Neuron (in vitro differentiated cells): ENCODE data around the gene HSPB8.
"Not testable (repeated sequence)": the region's sequence is repeated elsewhere in the genome, so short reads cannot be mapped to it uniquely, and the experiment has no call there.

Experiments used
- H2AFZ ChIP-seq: one replicate; pipeline ENCODE4 v1.6.1; 2013; ENCODE audit warnings: low read depth, mild to moderate bottlenecking, inconsistent platforms, low read length, moderate library complexity
- H3K27me3 ChIP-seq: one replicate; pipeline ENCODE4 v1.6.1; 2013; ENCODE audit warnings: low read length; ENCODE audit not compliant: insufficient read depth
- H3K36me3 ChIP-seq: one replicate; pipeline ENCODE4 v1.6.1; 2013; ENCODE audit warnings: low read length; ENCODE audit not compliant: insufficient read depth
- H3K4me1 ChIP-seq: one replicate; pipeline ENCODE4 v1.6.1; 2013; ENCODE audit warnings: low read length; ENCODE audit not compliant: insufficient read depth
- H3K4me3 ChIP-seq: 2 replicates; pipeline ENCODE4 v1.5.1; 2013; ENCODE audit warnings: mild to moderate bottlenecking, low read length, moderate library complexity
- H3K9me3 ChIP-seq: one replicate; pipeline ENCODE4 v1.6.1; 2013; ENCODE audit warnings: low read length

Gene HSPB8

DNA sequence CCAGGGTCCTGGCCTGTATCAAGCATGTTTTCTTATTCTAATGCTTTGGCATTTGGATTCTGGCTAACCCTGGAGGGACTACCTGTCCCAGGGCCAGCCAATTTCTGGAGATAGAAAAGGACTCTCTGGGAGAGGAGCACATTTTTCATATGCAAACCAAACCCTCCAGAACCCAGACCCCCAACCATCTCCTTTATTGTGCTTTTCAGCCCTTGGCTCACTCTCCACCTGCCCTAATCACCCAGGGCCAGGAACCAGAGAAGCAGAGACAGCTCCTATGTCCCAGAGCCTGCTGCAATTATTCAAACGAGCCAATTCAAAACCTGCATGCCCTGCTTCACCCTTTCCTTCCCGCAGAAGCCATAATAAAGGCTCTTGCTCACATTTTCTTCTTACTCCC is 23.8 kb downstream of the HSPB8 start:
- Histone ChIP-seq H3K9me3 (no peaks in the 10 kb centered on the region), H3K4me3 (no peak overlapping the region), H3K4me1 (no peaks in the 10 kb centered on the region), H3K36me3 (no peaks in the 10 kb centered on the region), H3K27me3 (no peaks in the 10 kb centered on the region), H2AFZ (no peak overlapping the region)

DNA sequence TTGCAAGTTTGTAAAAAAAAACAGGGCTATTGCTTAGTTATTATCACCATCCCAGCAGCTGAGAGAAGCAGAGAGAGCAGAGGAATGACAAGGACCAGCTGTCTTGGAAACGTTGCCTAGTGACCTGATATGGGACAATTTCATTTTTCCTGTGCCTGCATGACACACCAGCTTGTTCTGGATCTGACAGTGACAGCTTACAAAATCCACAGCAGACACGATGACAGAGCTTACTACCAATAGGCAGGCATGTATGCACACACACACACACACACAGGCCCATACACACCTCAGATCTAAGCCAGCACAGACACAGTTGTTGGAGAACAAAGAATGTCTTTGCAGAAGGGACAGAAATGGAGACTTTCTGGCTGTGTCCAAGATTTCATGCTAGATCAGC is 25.4 kb downstream of the HSPB8 start:
- Histone ChIP-seq H3K4me3 (no peak overlapping the region), H3K4me1 (no peaks in the 10 kb centered on the region), H3K9me3 (no peaks in the 10 kb centered on the region), H2AFZ (no peak overlapping the region), H3K36me3 (no peaks in the 10 kb centered on the region), H3K27me3 (no peaks in the 10 kb centered on the region)

- Histone ChIP-seq H3K4me1 (no peaks in the 10 kb centered on the region), H3K36me3 (no peaks in the 10 kb centered on the region), H3K4me3 (no peak overlapping the region), H3K27me3 (no peaks in the 10 kb centered on the region), H2AFZ (no peak overlapping the region), H3K9me3 (no peaks in the 10 kb centered on the region)
Measured at GRCh38 chr12:119204671-119205285, 26.0 kb downstream of the HSPB8 start.

DNA sequence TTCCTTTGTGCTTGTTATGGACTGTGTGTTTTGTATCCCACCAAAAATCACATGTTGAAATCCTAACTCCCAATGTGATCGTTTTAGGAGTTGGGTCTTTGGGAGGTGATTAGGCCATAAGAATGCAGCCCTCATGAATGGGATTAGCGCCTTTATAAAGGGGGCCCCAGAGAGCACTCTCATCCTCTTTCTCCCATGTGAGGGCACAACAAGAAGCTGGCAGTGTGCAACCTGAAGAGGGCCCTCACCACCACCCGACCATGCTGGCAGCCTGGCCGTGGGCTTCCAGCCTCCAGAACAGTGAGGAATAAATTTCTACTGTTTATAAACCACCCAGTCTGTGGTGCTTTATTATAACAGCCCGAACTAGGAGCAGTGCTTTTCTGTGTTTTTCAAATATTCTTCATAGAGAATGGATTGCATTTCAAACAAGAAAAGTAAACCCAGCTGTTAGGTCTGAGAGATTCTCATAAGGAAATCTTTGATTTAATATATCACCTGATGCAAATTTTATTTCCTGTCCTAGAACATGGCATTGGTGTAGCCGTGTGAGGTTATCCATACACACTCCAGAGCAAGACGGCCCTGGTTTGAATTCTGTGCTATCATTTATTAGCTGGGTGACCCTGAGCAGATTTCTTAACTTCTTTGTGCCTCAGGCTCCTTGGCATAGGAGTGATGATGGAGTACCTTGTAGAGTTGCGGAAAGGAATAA is 27.8 kb downstream of the HSPB8 start:
- no peaks in the 10 kb centered on the region for H3K36me3 ChIP-seq
- no peak overlapping the region for H3K4me3 ChIP-seq
- no peak overlapping the region for H2AFZ ChIP-seq
- H3K9me3 ChIP-seq, result no peaks in the 10 kb centered on the region
- no peaks in the 10 kb centered on the region for H3K27me3 ChIP-seq
- H3K4me1 ChIP-seq, result no peaks in the 10 kb centered on the region

GRCh38 chr12:119207063-119207560 is 28.4 kb downstream of the HSPB8 start:
- Histone ChIP-seq H3K4me1 (no peaks in the 10 kb centered on the region), H3K27me3 (no peaks in the 10 kb centered on the region), H2AFZ (no peak overlapping the region), H3K36me3 (no peaks in the 10 kb centered on the region), H3K9me3 (no peaks in the 10 kb centered on the region), H3K4me3 (no peak overlapping the region)

DNA sequence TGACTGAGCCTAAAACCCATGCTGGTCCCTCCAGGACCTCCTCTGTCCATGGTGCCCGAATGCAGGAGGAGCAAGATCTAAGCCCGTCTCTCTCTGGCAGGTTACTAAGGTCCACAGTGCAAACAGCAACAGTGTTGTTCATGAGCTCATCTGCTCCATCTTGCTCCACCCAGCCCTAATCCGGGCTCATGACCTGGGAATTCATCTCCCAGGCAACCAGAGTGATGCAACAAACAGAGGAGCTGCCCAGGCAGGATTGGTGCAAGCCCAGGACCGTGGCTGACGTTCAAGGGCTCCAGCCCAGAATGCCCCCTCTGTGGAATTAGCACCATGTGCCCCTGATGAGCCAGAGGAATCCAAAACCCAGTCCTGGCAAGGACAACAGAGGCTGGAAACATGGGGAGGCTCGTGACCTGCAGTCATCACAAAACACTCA is 29.9 kb downstream of the HSPB8 start:
- Histone ChIP-seq H3K27me3 (no peaks in the 10 kb centered on the region), H3K9me3 (no peaks in the 10 kb centered on the region), H3K36me3 (no peaks in the 10 kb centered on the region), H3K4me1 (no peaks in the 10 kb centered on the region), H3K4me3 (no peak overlapping the region), H2AFZ (no peak overlapping the region)

- Histone ChIP-seq H3K4me1 (no peaks in the 10 kb centered on the region), H3K9me3 (no peaks in the 10 kb centered on the region), H2AFZ (no peak overlapping the region), H3K27me3 (no peaks in the 10 kb centered on the region), H3K4me3 (no peak overlapping the region), H3K36me3 (no peaks in the 10 kb centered on the region)
Measured at GRCh38 chr12:119211884-119212283, 33.2 kb downstream of the HSPB8 start.

DNA sequence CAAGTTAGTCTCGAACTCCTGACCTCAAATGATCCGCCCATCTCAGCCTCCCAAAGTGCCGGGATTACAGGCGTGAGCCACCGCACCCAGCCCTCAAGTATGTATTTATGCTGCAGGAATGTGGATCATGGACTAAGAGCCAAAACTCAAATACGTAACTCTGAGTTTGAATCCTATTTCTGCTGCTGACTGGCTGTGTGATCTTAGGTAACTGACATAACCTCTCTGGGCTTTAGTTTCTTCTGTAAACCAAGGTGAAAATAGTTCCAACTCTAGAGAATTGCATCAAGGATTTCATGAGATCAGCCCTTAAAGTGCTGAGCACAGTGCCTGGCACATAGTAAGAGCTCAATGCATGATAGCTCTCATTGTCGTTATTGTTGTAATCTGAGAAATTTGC is 37.4 kb downstream of the HSPB8 start:
- Histone ChIP-seq H3K9me3 (no peaks in the 10 kb centered on the region), H3K36me3 (no peaks in the 10 kb centered on the region), H2AFZ (no peak overlapping the region), H3K4me1 (no peaks in the 10 kb centered on the region), H3K4me3 (no peak overlapping the region), H3K27me3 (no peaks in the 10 kb centered on the region)

- not testable (repeated sequence) for H3K9me3 ChIP-seq, H3K27me3 ChIP-seq, H3K4me1 ChIP-seq, H2AFZ ChIP-seq, H3K36me3 ChIP-seq, H3K4me3 ChIP-seq
Measured at GRCh38 chr12:119218875-119219274, 40.1 kb downstream of the HSPB8 start.

DNA sequence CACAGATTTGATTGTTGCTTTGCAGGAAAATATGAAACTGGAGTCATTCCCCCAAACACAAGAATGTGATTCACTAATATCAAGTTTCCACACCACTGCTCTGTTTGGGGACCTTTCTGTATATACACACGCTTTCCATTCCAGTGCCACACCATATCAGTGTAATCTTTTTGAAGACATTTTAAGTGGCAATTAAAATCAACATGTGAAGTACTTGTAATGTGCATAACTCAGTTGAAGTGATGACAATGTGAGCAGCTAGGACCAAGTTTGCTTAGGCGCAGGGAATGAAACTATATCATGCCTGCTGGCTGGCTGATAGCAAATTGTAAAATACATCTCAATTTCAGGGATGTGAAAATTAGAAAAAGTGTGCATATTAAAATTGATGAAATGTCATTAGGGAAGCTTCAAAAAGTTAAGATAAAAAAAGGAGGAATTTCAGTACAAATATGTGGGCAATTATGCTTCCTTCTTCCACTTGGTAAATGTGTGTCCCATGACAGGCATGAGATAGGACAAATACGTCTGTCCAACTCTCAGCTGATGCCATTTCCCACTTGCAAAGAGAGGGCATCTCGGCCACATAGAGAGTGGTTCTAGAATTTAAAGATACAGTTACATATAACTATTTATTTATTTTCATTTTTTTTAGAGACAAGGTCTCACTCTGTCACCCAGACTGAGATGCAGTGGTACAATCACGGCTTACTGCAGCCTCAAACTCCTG is 43.7 kb downstream of the HSPB8 start:
- Histone ChIP-seq H3K4me3 (no peak overlapping the region), H3K27me3 (no peaks in the 10 kb centered on the region), H3K9me3 (no peaks in the 10 kb centered on the region), H3K4me1 (no peaks in the 10 kb centered on the region), H3K36me3 (no peaks in the 10 kb centered on the region), H2AFZ (no peak overlapping the region)

GRCh38 chr12:119225454-119225853 is 46.7 kb downstream of the HSPB8 start:
- Histone ChIP-seq H3K27me3 (no peaks in the 10 kb centered on the region), H3K36me3 (no peaks in the 10 kb centered on the region), H3K4me3 (no peak overlapping the region), H3K9me3 (no peaks in the 10 kb centered on the region), H2AFZ (no peak overlapping the region), H3K4me1 (no peaks in the 10 kb centered on the region)

- H3K9me3 ChIP-seq, result no peaks in the 10 kb centered on the region
- no peak overlapping the region for H2AFZ ChIP-seq
- H3K4me1 ChIP-seq, result no peaks in the 10 kb centered on the region
- no peaks in the 10 kb centered on the region for H3K36me3 ChIP-seq
- H3K27me3 ChIP-seq, result no peaks in the 10 kb centered on the region
- no peak overlapping the region for H3K4me3 ChIP-seq
Measured at GRCh38 chr12:119227292-119227691, 48.6 kb downstream of the HSPB8 start.

DNA sequence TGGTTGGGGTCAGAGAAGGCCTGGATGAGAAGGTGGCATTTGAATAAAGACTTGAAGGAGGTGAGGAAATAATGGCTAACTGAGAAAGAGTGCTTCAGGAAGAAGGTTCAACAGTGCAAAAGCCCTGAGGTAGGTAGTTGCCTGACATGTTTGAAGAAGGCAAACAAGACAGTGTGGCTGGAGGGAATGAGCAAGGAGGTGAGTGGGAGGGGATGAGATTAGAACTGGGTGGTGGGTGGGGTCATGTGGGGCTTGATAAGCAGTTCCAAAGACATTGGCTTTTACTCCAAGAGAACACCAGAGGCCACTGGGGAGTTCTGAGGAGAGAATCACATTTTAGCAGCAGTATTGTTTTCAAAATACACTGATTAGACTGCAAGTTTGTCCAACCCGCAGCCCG is 50.5 kb downstream of the HSPB8 start:
- no peak overlapping the region for H3K4me3 ChIP-seq

More for the DNA sequence above, 50.5 kb downstream of the HSPB8 start:
- H3K4me1 ChIP-seq, result no peaks in the 10 kb centered on the region
- no peaks in the 10 kb centered on the region for H3K27me3 ChIP-seq
- H3K36me3 ChIP-seq, result no peaks in the 10 kb centered on the region
- no peaks in the 10 kb centered on the region for H3K9me3 ChIP-seq
- no peak overlapping the region for H2AFZ ChIP-seq
